GM19023 (cell line): ENCODE data around the gene SCAMP2.

Experiments
- ATAC-seq: cut with Tn5 transposase; IDR thresholded peaks from one replicate; pipeline ENCODE4 v1.9.1; 2021; ENCODE audit warnings: mild to moderate bottlenecking, moderate library complexity; ENCODE audit not compliant: unreplicated experiment

The SCAMP2 gene

GRCh38 chr15:74864296-74864695 lies 8.9 kb downstream of the SCAMP2 start:
- ATAC-seq = no peak

- ATAC-seq = no peak
Measured at GRCh38 chr15:74863239-74864056, 9.7 kb downstream of the SCAMP2 start.

- no peak for ATAC-seq
Measured at GRCh38 chr15:74858369-74858740, 14.8 kb downstream of the SCAMP2 start.

GRCh38 chr15:74857671-74858368 lies 15.3 kb downstream of the SCAMP2 start:
- no peak for ATAC-seq

- peak; percentile 62 for ATAC-seq
Measured at GRCh38 chr15:74857082-74857655, 16.0 kb downstream of the SCAMP2 start.

- ATAC-seq = no peak
Measured at GRCh38 chr15:74856537-74856936, 16.6 kb downstream of the SCAMP2 start.

- no peak for ATAC-seq
Measured at GRCh38 chr15:74855857-74856256, 17.3 kb downstream of the SCAMP2 start.

- no peak for ATAC-seq
Measured at GRCh38 chr15:74854453-74855022, 18.6 kb downstream of the SCAMP2 start.

GRCh38 chr15:74851960-74852359 lies 21.2 kb downstream of the SCAMP2 start:
- ATAC-seq = no peak

- ATAC-seq = no peak
Measured at GRCh38 chr15:74850393-74850792, 22.8 kb downstream of the SCAMP2 start.

- ATAC-seq = no peak
Measured at GRCh38 chr15:74847432-74847831, 25.7 kb downstream of the SCAMP2 start.

GRCh38 chr15:74845581-74845980 lies 27.6 kb downstream of the SCAMP2 start:
- no peak for ATAC-seq

- ATAC-seq = no peak
Measured at GRCh38 chr15:74845208-74845568, 28.0 kb downstream of the SCAMP2 start.

GRCh38 chr15:74844319-74845207 lies 28.6 kb downstream of the SCAMP2 start:
- ATAC-seq = no peak

- ATAC-seq = no peak
Measured at GRCh38 chr15:74843891-74844299, 29.3 kb downstream of the SCAMP2 start.

- ATAC-seq = no peak
Measured at GRCh38 chr15:74843445-74843828, 29.7 kb downstream of the SCAMP2 start.

- ATAC-seq = peak; percentile 72
Measured at GRCh38 chr15:74842581-74843444, 30.4 kb downstream of the SCAMP2 start, which contains the start of gene ULK3. TSS of gene ULK3 (minus strand) at chr15:74843156. CDS start at chr15:74843105, 51 bp downstream.

GRCh38 chr15:74841891-74842373 lies 31.2 kb downstream of the SCAMP2 start:
- ATAC-seq = no peak
